ENCODE measurements around the gene UNC45B.

DNA sequence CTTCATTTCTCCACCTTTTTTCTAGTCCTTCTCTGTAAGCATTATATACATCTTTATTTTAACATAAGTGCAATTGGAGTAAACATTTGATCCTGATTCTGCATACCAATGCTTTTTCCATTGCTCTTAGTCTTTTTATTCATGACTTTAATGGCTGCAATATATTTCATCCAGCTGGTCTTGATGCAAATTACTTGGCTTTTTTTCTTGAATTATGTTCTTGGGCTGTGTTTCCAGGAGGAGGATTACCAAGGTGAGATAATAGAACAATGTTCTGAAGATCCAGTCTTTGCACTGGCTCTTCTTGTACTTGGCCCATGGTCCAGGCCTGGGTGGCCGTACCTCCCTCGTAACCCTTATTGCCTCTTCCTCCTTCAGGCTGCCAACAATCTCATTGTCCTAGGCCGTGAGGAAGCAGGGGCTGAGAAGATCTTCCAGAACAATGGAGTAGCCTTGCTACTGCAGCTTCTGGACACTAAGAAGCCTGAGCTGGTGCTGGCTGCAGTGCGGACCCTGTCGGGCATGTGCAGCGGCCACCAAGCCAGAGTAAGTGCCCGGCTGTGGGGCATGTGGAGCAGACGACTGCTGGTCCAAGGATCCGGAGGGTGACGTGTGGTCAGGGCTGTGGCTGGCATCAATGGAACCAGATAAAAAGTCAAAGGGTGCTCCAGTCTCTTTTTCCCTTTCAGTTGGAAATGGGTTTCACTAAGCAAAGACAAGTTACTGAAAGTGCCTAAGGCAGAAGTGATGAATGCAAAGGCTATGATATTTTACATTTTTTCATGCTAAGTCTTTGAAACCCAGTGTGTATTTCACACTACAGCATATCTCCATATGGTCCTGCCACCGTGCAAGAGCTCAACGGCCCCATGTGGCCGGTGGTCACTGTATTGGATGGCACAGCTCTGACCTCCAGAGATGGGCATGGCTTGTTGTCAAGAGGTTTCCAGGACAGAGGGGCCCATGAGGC is 6.9 kb downstream of the UNC45B start:
- TF ChIP-seq EZH2 (IDR thresholded peaks at IDR 0.05) (no peak), FOXP2 (optimal IDR thresholded peaks at IDR 0.05; ENCODE audit: control extremely low read depth, extremely low read length, insufficient read depth) (no peak)
